GM18526 (cell line): ENCODE measurements around the gene CIZ1.

Experiments
- POLR2A ChIP-seq: IDR thresholded peaks from 3 replicates; pipeline ENCODE4 v1.6.1; 2011; ENCODE audit not compliant: insufficient read length; ENCODE audit errors: extremely low read depth

The CIZ1 gene

GRCh38 chr9:128191406-128192046 is at the start of gene CIZ1:
CIZ1 (minus strand) TSS chr9:128191572; CDS start chr9:128190857, 715 bp downstream.
- peak; percentile 71 for TF ChIP-seq POLR2A

- no peak for TF ChIP-seq POLR2A
Measured at GRCh38 chr9:128233817-128234406, 42.5 kb upstream of the CIZ1 start.

GRCh38 chr9:128232528-128233428 is 41.4 kb upstream of the CIZ1 start:
- TF ChIP-seq POLR2A: no peak

GRCh38 chr9:128231638-128232527 is 40.5 kb upstream of the CIZ1 start:
- TF ChIP-seq POLR2A: no peak

GRCh38 chr9:128226412-128226801 is 35.0 kb upstream of the CIZ1 start:
- no peak for TF ChIP-seq POLR2A

- TF ChIP-seq POLR2A: no peak
Measured at GRCh38 chr9:128225770-128226411, 34.5 kb upstream of the CIZ1 start.

GRCh38 chr9:128224877-128225276 is 33.5 kb upstream of the CIZ1 start:
- TF ChIP-seq POLR2A: no peak

- TF ChIP-seq POLR2A: no peak
Measured at GRCh38 chr9:128222880-128223670, 31.7 kb upstream of the CIZ1 start.

GRCh38 chr9:128222026-128222425 is 30.7 kb upstream of the CIZ1 start:
- no peak for TF ChIP-seq POLR2A

GRCh38 chr9:128219831-128220230 is 28.5 kb upstream of the CIZ1 start:
- no peak for TF ChIP-seq POLR2A

GRCh38 chr9:128218518-128219389 is 27.4 kb upstream of the CIZ1 start:
- TF ChIP-seq POLR2A: no peak

- TF ChIP-seq POLR2A: no peak
Measured at GRCh38 chr9:128218172-128218517, 26.8 kb upstream of the CIZ1 start.
